ENCODE measurements around the gene CPS1.

GRCh38 chr2:210707900-210708299, 151.5 kb downstream of the CPS1 start:
- TF ChIP-seq SAP30 (IDR thresholded peaks at IDR 0.05; ENCODE audit: insufficient read depth, insufficient replicate concordance, low read length): no peak
- TF ChIP-seq RAD21 (IDR thresholded peaks at IDR 0.05 in 1 of 2, conservative IDR thresholded peaks at IDR 0.05 in 1 of 2; ENCODE audit: low read depth in 2 of 2, low read length in 2 of 2): no peak
- TF ChIP-seq CEBPB (IDR thresholded peaks at IDR 0.05; ENCODE audit: low read depth, low read length): no peak
